ENCODE measurements around the gene PCDHA2.

DNA sequence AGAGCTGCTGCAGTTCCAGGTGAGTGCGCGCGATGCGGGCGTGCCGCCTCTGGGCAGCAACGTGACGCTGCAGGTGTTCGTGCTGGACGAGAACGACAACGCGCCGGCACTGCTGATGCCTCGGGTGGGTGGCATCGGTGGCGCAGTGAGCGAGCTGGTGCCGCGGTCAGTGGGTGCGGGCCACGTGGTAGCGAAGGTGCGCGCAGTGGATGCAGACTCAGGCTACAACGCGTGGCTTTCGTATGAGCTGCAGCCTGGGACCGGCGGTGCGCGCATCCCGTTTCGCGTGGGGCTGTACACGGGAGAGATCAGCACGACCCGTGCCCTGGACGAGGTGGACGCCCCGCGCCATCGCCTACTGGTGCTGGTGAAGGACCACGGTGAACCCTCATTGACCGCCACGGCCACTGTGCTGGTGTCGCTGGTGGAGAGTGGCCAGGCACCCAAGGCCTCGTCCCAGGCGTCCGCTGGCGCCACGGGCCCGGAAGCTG lies 8.2 kb downstream of the PCDHA2 start:
- TF ChIP-seq NFE2L1 (CRISPR knock-in tag; IDR thresholded peaks at IDR 0.05) = no peak
- TF ChIP-seq, protein P1, sequence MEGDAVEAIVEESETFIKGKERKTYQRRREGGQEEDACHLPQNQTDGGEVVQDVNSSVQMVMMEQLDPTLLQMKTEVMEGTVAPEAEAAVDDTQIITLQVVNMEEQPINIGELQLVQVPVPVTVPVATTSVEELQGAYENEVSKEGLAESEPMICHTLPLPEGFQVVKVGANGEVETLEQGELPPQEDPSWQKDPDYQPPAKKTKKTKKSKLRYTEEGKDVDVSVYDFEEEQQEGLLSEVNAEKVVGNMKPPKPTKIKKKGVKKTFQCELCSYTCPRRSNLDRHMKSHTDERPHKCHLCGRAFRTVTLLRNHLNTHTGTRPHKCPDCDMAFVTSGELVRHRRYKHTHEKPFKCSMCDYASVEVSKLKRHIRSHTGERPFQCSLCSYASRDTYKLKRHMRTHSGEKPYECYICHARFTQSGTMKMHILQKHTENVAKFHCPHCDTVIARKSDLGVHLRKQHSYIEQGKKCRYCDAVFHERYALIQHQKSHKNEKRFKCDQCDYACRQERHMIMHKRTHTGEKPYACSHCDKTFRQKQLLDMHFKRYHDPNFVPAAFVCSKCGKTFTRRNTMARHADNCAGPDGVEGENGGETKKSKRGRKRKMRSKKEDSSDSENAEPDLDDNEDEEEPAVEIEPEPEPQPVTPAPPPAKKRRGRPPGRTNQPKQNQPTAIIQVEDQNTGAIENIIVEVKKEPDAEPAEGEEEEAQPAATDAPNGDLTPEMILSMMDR (IDR thresholded peaks at IDR 0.05) = no peak
- no peak for TF ChIP-seq MAX (CRISPR knock-in tag; IDR thresholded peaks at IDR 0.05)
- TF ChIP-seq ZNF121 (CRISPR knock-in tag; IDR thresholded peaks at IDR 0.05) = no peak
- no peak for TF ChIP-seq GTF2I (CRISPR knock-in tag; conservative IDR thresholded peaks at IDR 0.05)

All from WTC11 (cell line).